H1 (cell line): Measurements from ENCODE around the gene DRC1. TPM values are rescaled to one million over a fixed set of nuclear protein-coding genes. Genes with fewer than 3 reads are reported as not detected.
A peak's percentile ranks its signal among the peaks of the same experiment; 100 is the strongest.

Experiments
- CTCF ChIA-PET: fragments of 300-600 bp; sonication (Branson Sonifier 250); formaldehyde crosslinking; loops from one replicate; lab custom pipeline; 2021; ENCODE audit not compliant: partially characterized antibody; lab: Charles Lee
- POLR2A ChIA-PET: fragments of 300-600 bp; sonication (Branson Sonifier 250); formaldehyde crosslinking; loops from one replicate; lab custom pipeline; 2021; ENCODE audit warnings: inconsistent platforms; ENCODE audit not compliant: partially characterized antibody; lab: Charles Lee
- DNase-seq, 2 experiments: peaks; one replicate each; pipeline versions ENCODE4 v3.0.0 to v3.0.0-alpha.2; 2010 to 2022; ENCODE audit warnings: low spot score in 2 of 2, low read depth in 1 of 2, mixed read lengths in 1 of 2
- FAIRE-seq: peaks from 2 replicates; lab custom pipeline; 2011; peaks lifted over from hg19 to GRCh38; lab: Jason Lieb, UNC
- H2AFZ ChIP-seq: 2 replicates; pipeline ENCODE4 v1.8.1; 2012; ENCODE audit warnings: low read length, inconsistent platforms
- H2AK5ac ChIP-seq: 2 replicates; pipeline ENCODE4 v1.6.1; 2013; ENCODE audit warnings: low read depth, low read length
- H2BK120ac ChIP-seq: replicated peaks from 2 replicates; pipeline ENCODE3; 2013; ENCODE audit warnings: low read depth, low read length, inconsistent platforms
- H2BK12ac ChIP-seq: 2 replicates; pipeline ENCODE4 v1.6.1; 2013; ENCODE audit warnings: low read depth, low read length
- H2BK15ac ChIP-seq: 2 replicates; pipeline ENCODE4 v1.6.1; 2013; ENCODE audit warnings: low read length
- H2BK20ac ChIP-seq: 2 replicates; pipeline ENCODE4 v1.6.1; 2013; ENCODE audit warnings: low read length
- H2BK5ac ChIP-seq: 2 replicates; pipeline ENCODE4 v1.6.1; 2013; ENCODE audit warnings: low read depth, low read length
- H3K14ac ChIP-seq: 2 replicates; pipeline ENCODE4 v1.6.1; 2013; ENCODE audit warnings: inconsistent platforms; ENCODE audit not compliant: insufficient read length
- H3K18ac ChIP-seq: 2 replicates; pipeline ENCODE4 v1.6.1; 2013; ENCODE audit warnings: low read length; ENCODE audit errors: extremely low read depth
- H3K23ac ChIP-seq: 2 replicates; pipeline ENCODE4 v1.6.1; 2013; ENCODE audit warnings: inconsistent platforms; ENCODE audit not compliant: insufficient read length
- H3K23me2 ChIP-seq: 2 replicates; pipeline ENCODE4 v1.6.1; 2013; ENCODE audit warnings: low read depth, low read length
- H3K27ac ChIP-seq: 2 replicates; pipeline ENCODE4 v1.6.1; 2011; ENCODE audit warnings: low read depth, low read length, inconsistent platforms
- H3K27me3 ChIP-seq, 4 experiments: replicated peaks in 1 of 4; 1 replicate in 1 of 4; 2 replicates in 3 of 4; pipeline versions ENCODE4 v1.6.1 to v1.8.1; 2011 to 2013; ENCODE audit warnings: low read length in 3 of 4, mild to moderate bottlenecking in 3 of 4, inconsistent platforms in 2 of 4, mixed read lengths in 2 of 4, moderate library complexity in 1 of 4; ENCODE audit not compliant: control insufficient read depth in 3 of 4, insufficient read depth in 3 of 4; ENCODE audit errors: extremely low read depth in 1 of 4
- H3K36me3 ChIP-seq, 4 experiments: 2 replicates each; pipeline versions ENCODE4 v1.6.1 to v1.8.1; 2011 to 2013; ENCODE audit warnings: mild to moderate bottlenecking in 4 of 4, low read length in 3 of 4, moderate library complexity in 2 of 4, control low read depth in 1 of 4, inconsistent platforms in 1 of 4; ENCODE audit not compliant: insufficient read depth in 4 of 4, control insufficient read depth in 2 of 4
- H3K4ac ChIP-seq: replicated peaks from 2 replicates; pipeline ENCODE3; 2013; ENCODE audit warnings: low read length, low read depth, mixed read lengths, inconsistent platforms; ENCODE audit not compliant: insufficient read length
- H3K4me1 ChIP-seq, 4 experiments: replicated peaks in 1 of 4; 1 replicate in 1 of 4; 2 replicates in 3 of 4; pipeline versions ENCODE4 v1.6.1 to v1.8.1; 2011 to 2013; ENCODE audit warnings: low read length in 3 of 4, inconsistent platforms in 2 of 4, mixed read lengths in 1 of 4; ENCODE audit not compliant: insufficient read depth in 4 of 4, control insufficient read depth in 3 of 4
- H3K4me2 ChIP-seq, 2 experiments: 2 replicates each; pipeline versions ENCODE4 v1.6.1 to v1.8.1; 2011 to 2013; ENCODE audit warnings: low read depth in 2 of 2, low read length in 2 of 2, control low read depth in 1 of 2, inconsistent platforms in 1 of 2, mild to moderate bottlenecking in 1 of 2; ENCODE audit not compliant: insufficient read depth in 1 of 2
- H3K4me3 ChIP-seq, 4 experiments: fragments of 200-600, 300-600 bp in 1 of 4; sonication (generic), shearing (Covaris generic), sonication (Bioruptor Twin) in 1 of 4; 2 replicates each; pipeline versions ENCODE4 v1.5.1 to v1.8.1; 2011 to 2016; ENCODE audit warnings: low read length in 4 of 4, low read depth in 3 of 4, control low read depth in 2 of 4, inconsistent platforms in 2 of 4, mild to moderate bottlenecking in 2 of 4, mixed read lengths in 1 of 4, moderate library complexity in 1 of 4; ENCODE audit not compliant: insufficient read depth in 2 of 4; ENCODE audit errors: extremely low read depth in 1 of 4
- H3K56ac ChIP-seq: replicated peaks from 2 replicates; pipeline ENCODE3; 2013; ENCODE audit warnings: low read depth, mild to moderate bottlenecking, mixed read lengths, low read length, inconsistent platforms; ENCODE audit not compliant: insufficient read length
- H3K79me1 ChIP-seq: 2 replicates; pipeline ENCODE4 v1.6.1; 2013; ENCODE audit warnings: low read depth, low read length, control low read depth
- H3K79me2 ChIP-seq, 2 experiments: 2 replicates each; pipeline versions ENCODE4 v1.6.1 to v1.8.1; 2012 to 2013; ENCODE audit warnings: low read length in 2 of 2, mild to moderate bottlenecking in 2 of 2, inconsistent platforms in 1 of 2; ENCODE audit not compliant: insufficient read depth in 2 of 2, control insufficient read depth in 1 of 2
- H3K9ac ChIP-seq, 4 experiments: replicated peaks in 1 of 4; 1 replicate in 1 of 4; 2 replicates in 3 of 4; pipeline versions ENCODE4 v1.6.1 to v1.8.1; 2011 to 2013; ENCODE audit warnings: low read depth in 3 of 4, low read length in 3 of 4, control low read depth in 2 of 4, mild to moderate bottlenecking in 2 of 4, moderate library complexity in 2 of 4, inconsistent platforms in 1 of 4; ENCODE audit errors: extremely low read depth in 1 of 4
- H3K9me3 ChIP-seq, 2 experiments: 2 replicates each; pipeline versions ENCODE4 v1.6.1 to v1.8.1; 2012 to 2013; ENCODE audit warnings: mild to moderate bottlenecking in 2 of 2, moderate library complexity in 2 of 2, control low read depth in 1 of 2, inconsistent platforms in 1 of 2, low read depth in 1 of 2, low read length in 1 of 2, mixed read lengths in 1 of 2; ENCODE audit not compliant: insufficient read depth in 2 of 2
- H4K20me1 ChIP-seq, 2 experiments: replicated peaks in 1 of 2; 2 replicates each; pipeline versions ENCODE3 to v1.8.1; 2011 to 2013; ENCODE audit warnings: inconsistent platforms in 2 of 2, low read length in 2 of 2, mild to moderate bottlenecking in 1 of 2; ENCODE audit not compliant: insufficient read depth in 2 of 2, control insufficient read depth in 1 of 2
- H4K5ac ChIP-seq: 2 replicates; pipeline ENCODE4 v1.6.1; 2013; ENCODE audit warnings: low read length, low read depth, mixed read lengths, inconsistent platforms; ENCODE audit not compliant: insufficient read length
- H4K8ac ChIP-seq: 2 replicates; pipeline ENCODE4 v1.8.0; 2013; ENCODE audit warnings: mild to moderate bottlenecking, moderate library complexity, low read length, inconsistent platforms; ENCODE audit not compliant: insufficient read depth; ENCODE audit errors: extremely low read depth
- H4K91ac ChIP-seq: replicated peaks from 2 replicates; pipeline ENCODE3; 2013; ENCODE audit warnings: low read length, mixed read lengths, inconsistent platforms; ENCODE audit not compliant: insufficient read length
- BACH1 ChIP-seq: IDR thresholded peaks from 2 replicates; pipeline ENCODE4 v1.6.1; 2012; ENCODE audit warnings: low read length, improper control_type of control experiment
- CHD1 ChIP-seq: IDR thresholded peaks from 2 replicates; pipeline ENCODE4 v1.6.1; 2012; ENCODE audit warnings: low read depth, low read length, improper control_type of control experiment
- CHD2 ChIP-seq: IDR thresholded peaks from 2 replicates; pipeline ENCODE4 v1.6.1; 2012; ENCODE audit warnings: low read length, improper control_type of control experiment
- KDM1A ChIP-seq: fragments of 200-600, 300-600 bp; sonication (generic); IDR thresholded peaks from 2 replicates; pipeline ENCODE4 v1.7.1; 2016; ENCODE audit warnings: mild to moderate bottlenecking, low read length, borderline replicate concordance
- KDM5A ChIP-seq: fragments of 200-600 bp; IDR thresholded peaks from 2 replicates; pipeline ENCODE4 v1.7.1; 2012; ENCODE audit warnings: mild to moderate bottlenecking, low read length, inconsistent platforms, mixed read lengths
- NRF1 ChIP-seq: IDR thresholded peaks from 2 replicates; pipeline ENCODE4 v1.6.1; 2011; ENCODE audit warnings: mild to moderate bottlenecking, low read depth, low read length, improper control_type of control experiment
- PHF8 ChIP-seq: fragments of 200-600 bp; sonication (generic); conservative IDR thresholded peaks from 2 replicates; pipeline ENCODE4 v1.7.1; 2012; ENCODE audit warnings: low read depth, mild to moderate bottlenecking, inconsistent platforms, low read length, moderate library complexity
- RFX5 ChIP-seq: IDR thresholded peaks from 2 replicates; pipeline ENCODE4 v1.6.1; 2011; ENCODE audit warnings: low read depth, low read length, improper control_type of control experiment, borderline replicate concordance
- SIN3A ChIP-seq, 2 experiments: IDR thresholded peaks in 1 of 2; conservative IDR thresholded peaks in 1 of 2; 2 replicates each; pipeline ENCODE4 v1.6.1; 2011 to 2012; ENCODE audit warnings: low read length in 2 of 2, improper control_type of control experiment in 1 of 2, low read depth in 1 of 2, mild to moderate bottlenecking in 1 of 2
- SP1 ChIP-seq: IDR thresholded peaks from 2 replicates; pipeline ENCODE4 v1.6.1; 2011; ENCODE audit warnings: low read depth, low read length
- SP2 ChIP-seq: IDR thresholded peaks from 2 replicates; pipeline ENCODE4 v1.6.1; 2012; ENCODE audit warnings: mild to moderate bottlenecking, low read length, inconsistent platforms
- SP4 ChIP-seq: IDR thresholded peaks from 2 replicates; pipeline ENCODE4 v1.6.1; 2012; ENCODE audit warnings: low read length, inconsistent platforms
- TBP ChIP-seq: IDR thresholded peaks from 2 replicates; pipeline ENCODE4 v1.6.1; 2011; ENCODE audit warnings: low read depth, low read length, improper control_type of control experiment
- TCF12 ChIP-seq: IDR thresholded peaks from 2 replicates; pipeline ENCODE4 v1.6.1; 2011; ENCODE audit warnings: low read depth, mild to moderate bottlenecking, low read length
- WGBS, 2 experiments: shearing (Covaris generic) in 1 of 2; methylation state at CpG; one replicate each; pipeline versions ENCODE4 v1.1.6 to v1.1.7; 2013 to 2015; ENCODE audit warnings: low lambda C conversion rate in 2 of 2, mixed read lengths in 2 of 2, inconsistent platforms in 1 of 2, low coverage in 1 of 2, missing lambda C conversion rate in 1 of 2; ENCODE audit not compliant: insufficient replicate concordance in 2 of 2, insufficient coverage in 1 of 2, insufficient read length in 1 of 2; ENCODE audit errors: extremely low coverage in 1 of 2, missing lambda C conversion rate in 1 of 2; 5-methylcytosine and 5-hydroxymethylcytosine counted together
- polyA plus RNA-seq, 7 experiments: library from polyadenylated mRNA; depleted of rRNA in 3 of 7; stranded (reverse) in 5 of 7; unstranded in 2 of 7; fragments of >200 nt in 5 of 7; fragments of 200-250 nt in 2 of 7; gene quantifications; 1 replicate in 5 of 7; 2 replicates in 1 of 7; 4 replicates in 1 of 7; pipeline versions ENCODE4 v1.2.1 to v1.2.3, GENCODE V29; 2011 to 2013; ENCODE audit warnings: missing spikeins in 2 of 7, mixed read lengths in 2 of 7
- total RNA-seq: library from RNA; stranded (reverse); fragmentation: NEBNext Ultra II Directional; extraction: Animal tissue kit (Norgen Biotek cat#: 25700); gene quantifications from 2 replicates; pipeline ENCODE4 v1.2.1, GENCODE V29; 2021

DRC1 gene
- total and polyA plus RNA-seq, 2 of the 8 experiments (the other 6 are each of a cell fraction or from before 2014, with no cell fraction given), result 0.08 TPM; not detected in 1

- no peaks in the 10 kb centered on the region for H3K9me3 ChIP-seq
- DNase-seq, result peak in 1 of 2 experiments; percentile 41
- no peak overlapping the region for H3K4me3 ChIP-seq
- no peak overlapping the region for H3K4ac ChIP-seq
- no peak overlapping the region for H2AK5ac ChIP-seq
- H3K23ac ChIP-seq, result no peak overlapping the region
- no peak overlapping the region for H3K4me2 ChIP-seq
- H3K9ac ChIP-seq, result no peak overlapping the region
- H2BK20ac ChIP-seq, result no peak overlapping the region
- no peak overlapping the region for H2BK120ac ChIP-seq
- H2BK5ac ChIP-seq, result no peak overlapping the region
- H3K27me3 ChIP-seq, result no peaks in the 10 kb centered on the region
- no peak overlapping the region for H4K91ac ChIP-seq
- H4K20me1 ChIP-seq, result no peaks in the 10 kb centered on the region
- no peak overlapping the region for H2BK15ac ChIP-seq
- no peaks in the 10 kb centered on the region for H3K79me1 ChIP-seq
- H3K14ac ChIP-seq, result no peak overlapping the region
- no peak overlapping the region for H4K5ac ChIP-seq
- no peak overlapping the region; the same call in 1 of the 2 replicates for H4K8ac ChIP-seq
- H3K36me3 ChIP-seq, result no peaks in the 10 kb centered on the region
- POLR2A ChIA-PET, result interaction anchor here (0.7 to 1.3 kb wide), 2 partner anchors 9 to 62 kb away, joined by 3 to 4 read pairs; no protein-coding TSS in a partner anchor
- H3K79me2 ChIP-seq, result no peaks in the 10 kb centered on the region
- H3K23me2 ChIP-seq, result no peaks in the 10 kb centered on the region
- H2AFZ ChIP-seq, result no peak overlapping the region
- H3K27ac ChIP-seq, result no peak overlapping the region
- no peaks in the 10 kb centered on the region for H3K4me1 ChIP-seq
- FAIRE-seq, result no peak
- WGBS, 2 experiments, result 85% methylated on average over 10 of the region's 10 CpGs; no CpG with 5 or more reads in 1 of the 2 experiments
- no peak overlapping the region for H3K18ac ChIP-seq
- CTCF ChIA-PET, result interaction anchor here (0.5 to 2.6 kb wide), 5 partner anchors 11 to 58 kb away, joined by 3 to 9 read pairs (median 6); no protein-coding TSS in a partner anchor
- no peak overlapping the region for H3K56ac ChIP-seq
- H2BK12ac ChIP-seq, result no peak overlapping the region
- TF ChIP-seq TBP (no peak), KDM1A (no peak), TCF12 (no peak), RFX5 (no peak), SP1 (no peak), PHF8 (no peak), SP2 (no peak), CHD2 (no peak), SIN3A (conservative IDR thresholded peaks at IDR 0.05 in 1 of 2, IDR thresholded peaks at IDR 0.05 in 1 of 2; ENCODE audit: low read depth in 1 of 2, low read length in 2 of 2) (no peak), BACH1 (no peak), KDM5A (no peak), SP4 (no peak), NRF1 (no peak), CHD1 (no peak)
These were observed 47.7 kb downstream of the DRC1 start for GRCh38 chr2:26449278-26450030.
